OCI-LY7 (cell line): ENCODE measurements around the gene CEACAM1.

Source experiments
- CTCF ChIP-seq: fragments of 200-600 bp; sonication (generic); conservative IDR thresholded peaks from 2 replicates; pipeline ENCODE4 v1.5.1; 2014; ENCODE audit warnings: mild to moderate bottlenecking, antibody characterized with exemption, low read length, moderate library complexity, mixed read lengths
- EZH2phosphoT487 ChIP-seq: fragments of 200-600 bp; sonication (generic); IDR thresholded peaks from 2 replicates; pipeline ENCODE4 v1.6.1; 2018; ENCODE audit warnings: low read depth, borderline replicate concordance, mild to moderate bottlenecking, mixed run types, antibody characterized with exemption, low read length, moderate library complexity, mixed read lengths

GRCh38 chr19:42469311-42470235, 58.7 kb downstream of the CEACAM1 start:
- TF ChIP-seq CTCF: no peak
- no peak for TF ChIP-seq EZH2phosphoT487
